Mesendoderm (in vitro differentiated cells): ENCODE measurements around the gene DLD.
"Not testable (repeated sequence)": the region's sequence is repeated elsewhere in the genome, so short reads cannot be mapped to it uniquely, and the experiment has no call there.

ENCODE experiments used
- DNase-seq: peaks from one replicate; pipeline ENCODE4 v3.0.0; 2013
- H2AK5ac ChIP-seq: 2 replicates; pipeline ENCODE4 v1.6.1; 2013; ENCODE audit warnings: low read length, inconsistent platforms
- H2BK120ac ChIP-seq: 2 replicates; pipeline ENCODE4 v1.6.1; 2013; ENCODE audit warnings: low read depth, mild to moderate bottlenecking, low read length, moderate library complexity, mixed read lengths
- H2BK15ac ChIP-seq: replicated peaks from 2 replicates; pipeline ENCODE4 v1.6.1; 2013; ENCODE audit warnings: low read depth, mild to moderate bottlenecking, moderate library complexity
- H2BK5ac ChIP-seq: 2 replicates; pipeline ENCODE4 v1.6.1; 2013; ENCODE audit warnings: low read length, inconsistent platforms
- H3K18ac ChIP-seq: 2 replicates; pipeline ENCODE4 v1.6.1; 2013; ENCODE audit warnings: mild to moderate bottlenecking, low read length, mixed read lengths
- H3K23ac ChIP-seq: one replicate; pipeline ENCODE4 v1.6.1; 2013; ENCODE audit warnings: low read length
- H3K27ac ChIP-seq: 2 replicates; pipeline ENCODE4 v1.5.1; 2013; ENCODE audit warnings: low read depth, mild to moderate bottlenecking, inconsistent platforms, low read length, moderate library complexity
- H3K27me3 ChIP-seq: 2 replicates; pipeline ENCODE4 v1.6.1; 2013; ENCODE audit warnings: low read length, control low read depth, mild to moderate bottlenecking, inconsistent platforms; ENCODE audit not compliant: insufficient read depth, poor library complexity
- H3K36me3 ChIP-seq: 2 replicates; pipeline ENCODE4 v1.6.1; 2013; ENCODE audit warnings: low read length, inconsistent platforms; ENCODE audit not compliant: control insufficient read depth, insufficient read depth
- H3K4ac ChIP-seq: one replicate; pipeline ENCODE4 v1.6.1; 2013; ENCODE audit warnings: low read depth, mild to moderate bottlenecking, low read length, moderate library complexity
- H3K4me1 ChIP-seq: 2 replicates; pipeline ENCODE4 v1.6.1; 2013; ENCODE audit warnings: low read depth, low read length, inconsistent platforms; ENCODE audit not compliant: control insufficient read depth
- H3K4me2 ChIP-seq: 2 replicates; pipeline ENCODE4 v1.6.1; 2013; ENCODE audit warnings: low read length
- H3K4me3 ChIP-seq: 2 replicates; pipeline ENCODE4 v1.5.1; 2013; ENCODE audit warnings: mild to moderate bottlenecking, low read length
- H3K56ac ChIP-seq: one replicate; pipeline ENCODE4 v1.6.1; 2013; ENCODE audit warnings: low read length
- H3K79me1 ChIP-seq: 2 replicates; pipeline ENCODE4 v1.6.1; 2013; ENCODE audit warnings: low read length, inconsistent platforms
- H3K79me2 ChIP-seq: 2 replicates; pipeline ENCODE4 v1.6.1; 2013; ENCODE audit warnings: mild to moderate bottlenecking, low read length; ENCODE audit not compliant: control insufficient read depth, insufficient read depth
- H3K9ac ChIP-seq: 2 replicates; pipeline ENCODE4 v1.6.1; 2013; ENCODE audit warnings: low read length, inconsistent platforms
- H4K5ac ChIP-seq: one replicate; pipeline ENCODE4 v1.6.1; 2013; ENCODE audit warnings: low read length
- H4K8ac ChIP-seq: one replicate; pipeline ENCODE4 v1.6.1; 2013; ENCODE audit warnings: low read depth, mild to moderate bottlenecking, control low read depth, low read length, moderate library complexity
- WGBS: extraction: QIAGEN DNeasy Blood & Tissue Kit; methylation state at CpG from one replicate; pipeline ENCODE4 v1.1.7; 2013; ENCODE audit warnings: low lambda C conversion rate, missing lambda C conversion rate; ENCODE audit not compliant: insufficient coverage; ENCODE audit errors: extremely low coverage; 5-methylcytosine and 5-hydroxymethylcytosine counted together

The DLD gene

GRCh38 chr7:107892367-107892741, 1.4 kb downstream of the DLD start:
- not testable (repeated sequence) for H2AK5ac ChIP-seq, H4K5ac ChIP-seq, DNase-seq, H3K18ac ChIP-seq, H4K8ac ChIP-seq, H2BK15ac ChIP-seq, H3K27ac ChIP-seq, H2BK120ac ChIP-seq, H3K4me3 ChIP-seq, H3K4me1 ChIP-seq, H3K27me3 ChIP-seq, H3K4me2 ChIP-seq, H3K23ac ChIP-seq, H2BK5ac ChIP-seq, H3K36me3 ChIP-seq, H3K4ac ChIP-seq, H3K9ac ChIP-seq, H3K56ac ChIP-seq
- no CpG with 5 or more reads among the region's 8 CpGs for WGBS
- H3K79me1 ChIP-seq: peaks cover 19% of the 10 kb centered on the region
- peaks cover 14% of the 10 kb centered on the region for H3K79me2 ChIP-seq

GRCh38 chr7:107898997-107899594, 8.1 kb downstream of the DLD start:
- WGBS: no CpG with 5 or more reads among the region's 2 CpGs
- H2BK120ac ChIP-seq: no peak overlapping the region

GRCh38 chr7:107900496-107901015, 9.6 kb downstream of the DLD start:
- no peak overlapping the region for H3K4ac ChIP-seq

More at GRCh38 chr7:107898997-107899594, 8.1 kb downstream of the DLD start:
- no peak overlapping the region for H4K8ac ChIP-seq
- no peak overlapping the region for H3K56ac ChIP-seq
- no peaks in the 10 kb centered on the region for H3K27me3 ChIP-seq
- no peak overlapping the region for H2BK15ac ChIP-seq
- H3K4me2 ChIP-seq: no peak overlapping the region
- no peak overlapping the region for H2BK5ac ChIP-seq
- no peak overlapping the region for H3K9ac ChIP-seq
- no peak overlapping the region for H3K27ac ChIP-seq
- no peak overlapping the region for H2AK5ac ChIP-seq
- peaks cover 2% of the 10 kb centered on the region for H3K36me3 ChIP-seq
- H3K23ac ChIP-seq: no peak overlapping the region
- no peak for DNase-seq
- H3K4me3 ChIP-seq: no peak overlapping the region
- H3K4ac ChIP-seq: no peak overlapping the region
- H3K18ac ChIP-seq: no peak overlapping the region
- peaks cover 5% of the 10 kb centered on the region for H3K79me2 ChIP-seq
- H4K5ac ChIP-seq: no peak overlapping the region
- no peaks in the 10 kb centered on the region for H3K4me1 ChIP-seq
- H3K79me1 ChIP-seq: peaks cover 10% of the 10 kb centered on the region

GRCh38 chr7:107902381-107902780, 11.4 kb downstream of the DLD start:
- Histone ChIP-seq H3K56ac (no peak overlapping the region), H3K4ac (no peak overlapping the region), H2BK5ac (no peak overlapping the region), H3K9ac (no peak overlapping the region), H4K5ac (no peak overlapping the region), H3K79me2 (no peaks in the 10 kb centered on the region), H2BK120ac (no peak overlapping the region), H3K23ac (no peak overlapping the region), H3K36me3 (no peaks in the 10 kb centered on the region), H3K4me1 (no peaks in the 10 kb centered on the region), H3K18ac (no peak overlapping the region), H2AK5ac (no peak overlapping the region), H4K8ac (no peak overlapping the region), H3K79me1 (no peaks in the 10 kb centered on the region), H3K27me3 (no peaks in the 10 kb centered on the region), H3K4me2 (no peak overlapping the region), H3K4me3 (no peak overlapping the region), H2BK15ac (no peak overlapping the region), H3K27ac (no peak overlapping the region)
- peak; percentile 57 for DNase-seq

More at GRCh38 chr7:107900496-107901015, 9.6 kb downstream of the DLD start:
- H3K79me2 ChIP-seq: peaks cover 4% of the 10 kb centered on the region
- no peak overlapping the region for H3K4me3 ChIP-seq
- peaks cover 2% of the 10 kb centered on the region for H3K36me3 ChIP-seq
- no peaks in the 10 kb centered on the region for H3K4me1 ChIP-seq
- H3K79me1 ChIP-seq: peaks cover 5% of the 10 kb centered on the region
- H4K8ac ChIP-seq: no peak overlapping the region
- no peak overlapping the region for H2BK5ac ChIP-seq
- no peak overlapping the region for H3K27ac ChIP-seq
- no peak overlapping the region for H3K9ac ChIP-seq
- H3K4me2 ChIP-seq: no peak overlapping the region
- H2AK5ac ChIP-seq: no peak overlapping the region
- H3K27me3 ChIP-seq: no peaks in the 10 kb centered on the region
- DNase-seq: no peak
- WGBS: no CpG with 5 or more reads among the region's 1 CpG
- H3K18ac ChIP-seq: no peak overlapping the region
- no peak overlapping the region for H3K56ac ChIP-seq
- no peak overlapping the region for H4K5ac ChIP-seq
- no peak overlapping the region for H2BK120ac ChIP-seq
- H3K23ac ChIP-seq: no peak overlapping the region
- no peak overlapping the region for H2BK15ac ChIP-seq

- Histone ChIP-seq H3K4me2 (no peak overlapping the region), H3K79me1 (peaks cover 1% of the 10 kb centered on the region), H3K56ac (no peak overlapping the region), H3K4me1 (no peaks in the 10 kb centered on the region), H3K4ac (no peak overlapping the region), H2AK5ac (no peak overlapping the region), H4K8ac (no peak overlapping the region), H3K27me3 (no peaks in the 10 kb centered on the region), H3K4me3 (no peak overlapping the region), H2BK15ac (no peak overlapping the region), H2BK5ac (no peak overlapping the region), H3K9ac (no peak overlapping the region), H3K27ac (no peak overlapping the region), H2BK120ac (no peak overlapping the region), H3K79me2 (no peaks in the 10 kb centered on the region), H3K18ac (no peak overlapping the region), H4K5ac (no peak overlapping the region), H3K36me3 (peaks cover 3% of the 10 kb centered on the region), H3K23ac (no peak overlapping the region)
- no CpG with 5 or more reads among the region's 2 CpGs for WGBS
- DNase-seq: no peak
These were observed 16.8 kb downstream of the DLD start for GRCh38 chr7:107907790-107908189.

GRCh38 chr7:107909445-107909844, 18.5 kb downstream of the DLD start:
- Histone ChIP-seq H3K4ac (no peak overlapping the region), H3K27ac (no peak overlapping the region), H2AK5ac (no peak overlapping the region), H3K79me2 (no peaks in the 10 kb centered on the region), H3K4me2 (no peak overlapping the region), H3K36me3 (peaks cover 3% of the 10 kb centered on the region), H2BK5ac (no peak overlapping the region), H3K27me3 (no peaks in the 10 kb centered on the region), H4K8ac (no peak overlapping the region), H2BK120ac (no peak overlapping the region), H3K4me1 (no peaks in the 10 kb centered on the region), H2BK15ac (no peak overlapping the region), H3K56ac (no peak overlapping the region), H3K9ac (no peak overlapping the region), H3K4me3 (no peak overlapping the region), H3K23ac (no peak overlapping the region), H3K18ac (no peak overlapping the region), H4K5ac (no peak overlapping the region), H3K79me1 (peaks cover 1% of the 10 kb centered on the region)
- WGBS: no CpG with 5 or more reads among the region's 1 CpG
- DNase-seq: no peak
